NOMO-1 (cell line): ENCODE data around the gene CKLF.

Experiments used
- DNase-seq, 2 experiments: peaks; one replicate each; lab custom pipeline; 2025; ENCODE audit not compliant: unreplicated experiment in 2 of 2; lab: John Stamatoyannopoulos, UW

Gene CKLF

GRCh38 chr16:66541388-66542355, 10.7 kb upstream of the CKLF start:
- no peak for DNase-seq

- no peak for DNase-seq
Observed at GRCh38 chr16:66542396-66542795, 10.0 kb upstream of the CKLF start.

- DNase-seq, result no peak
Observed at GRCh38 chr16:66543541-66543940, 8.8 kb upstream of the CKLF start.

GRCh38 chr16:66544016-66544757, 8.2 kb upstream of the CKLF start:
- DNase-seq, result peak in 1 of 2 experiments; percentile 11

DNA sequence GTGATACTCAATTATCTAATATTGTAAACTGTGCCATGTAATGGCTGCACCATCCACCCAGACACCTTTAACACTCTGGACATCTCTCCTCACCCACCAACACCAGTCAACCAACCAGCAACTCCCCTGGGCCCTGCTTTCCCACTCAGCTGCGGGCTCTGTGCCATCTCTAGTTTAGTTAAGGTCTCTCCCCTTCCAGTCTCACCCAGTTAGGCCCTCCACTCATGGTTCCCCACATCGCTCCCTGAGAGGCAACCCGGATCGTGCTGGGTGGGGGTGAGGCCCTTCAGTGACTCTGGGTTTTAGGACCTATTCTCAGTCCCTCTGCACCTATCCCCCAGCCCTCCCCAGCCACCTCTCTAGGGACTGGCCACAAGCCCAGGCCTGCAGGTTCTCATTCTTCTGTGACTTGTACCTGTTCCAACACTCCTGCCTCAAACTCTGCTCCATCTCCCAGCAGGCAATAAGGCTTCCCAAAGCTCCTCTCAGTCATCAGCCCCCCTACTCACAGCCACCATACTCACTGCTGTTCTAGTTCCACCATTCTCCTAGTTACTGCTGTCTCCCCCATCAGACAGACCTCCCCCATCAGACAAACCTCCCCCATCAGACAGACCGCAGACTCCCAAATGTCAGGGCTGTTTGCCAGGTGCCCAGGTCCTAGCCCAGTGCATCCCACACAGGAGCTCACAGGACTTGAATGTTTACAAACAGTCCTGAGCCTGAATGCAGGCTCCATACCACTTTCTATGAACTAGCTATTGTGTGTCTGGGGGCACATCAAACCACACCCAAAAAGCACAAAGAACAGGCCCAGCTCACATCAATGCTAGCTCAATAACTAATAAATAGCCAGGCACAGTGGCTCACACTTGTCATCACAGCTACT, 5.0 kb upstream of the CKLF start:
- DNase-seq, result no peak

DNA sequence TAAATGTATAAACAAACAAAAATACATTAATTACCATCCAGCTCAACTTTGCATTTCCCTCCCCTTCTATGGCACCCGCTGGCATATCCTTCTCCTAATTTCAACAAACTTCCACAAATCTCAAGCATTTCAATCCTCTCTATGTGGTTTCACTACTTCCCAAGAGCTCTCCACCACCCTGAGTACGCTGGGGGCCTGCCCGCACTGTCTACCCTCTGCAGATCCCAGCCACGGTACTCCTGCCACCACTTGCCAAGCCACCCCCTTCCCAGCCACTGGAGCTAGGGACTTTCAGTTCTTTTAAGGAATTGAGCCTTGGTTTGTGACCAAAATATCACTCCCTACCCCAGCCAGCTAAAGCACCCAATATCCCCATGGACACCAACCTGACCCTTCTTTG, 4.3 kb upstream of the CKLF start:
- DNase-seq, result no peak

DNA sequence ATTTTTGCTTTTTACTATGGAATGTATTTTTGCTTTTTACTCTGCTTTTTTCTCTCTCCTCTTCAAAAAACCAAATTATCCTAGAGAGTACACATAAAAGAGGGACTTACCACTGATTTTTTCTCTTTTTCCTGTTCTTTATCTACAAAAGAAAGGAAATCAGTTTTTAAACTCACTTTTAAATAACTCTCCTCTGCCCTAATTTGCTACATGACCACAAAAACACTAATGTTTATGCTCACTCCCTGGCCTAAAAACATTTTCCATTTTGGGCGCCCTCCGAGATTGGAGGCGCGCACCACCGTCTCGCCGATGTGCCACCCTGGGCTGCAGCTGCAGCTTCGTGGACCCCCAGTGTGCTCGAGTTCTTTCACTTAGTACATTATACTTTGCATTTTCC, 3.5 kb upstream of the CKLF start:
- no peak for DNase-seq

GRCh38 chr16:66549284-66550131, 2.9 kb upstream of the CKLF start, which contains the start of gene TK2:
Gene TK2, minus strand, starts transcription at chr16:66550122. Its CDS starts 61 bp downstream, at chr16:66550061.
- peak; percentile 49 to 59 for DNase-seq

GRCh38 chr16:66551348-66551759, 1.0 kb upstream of the CKLF start:
- DNase-seq, result peak; percentile 50 to 78

GRCh38 chr16:66551788-66552285, 539 bp upstream of the CKLF start:
- DNase-seq, result no peak

DNA sequence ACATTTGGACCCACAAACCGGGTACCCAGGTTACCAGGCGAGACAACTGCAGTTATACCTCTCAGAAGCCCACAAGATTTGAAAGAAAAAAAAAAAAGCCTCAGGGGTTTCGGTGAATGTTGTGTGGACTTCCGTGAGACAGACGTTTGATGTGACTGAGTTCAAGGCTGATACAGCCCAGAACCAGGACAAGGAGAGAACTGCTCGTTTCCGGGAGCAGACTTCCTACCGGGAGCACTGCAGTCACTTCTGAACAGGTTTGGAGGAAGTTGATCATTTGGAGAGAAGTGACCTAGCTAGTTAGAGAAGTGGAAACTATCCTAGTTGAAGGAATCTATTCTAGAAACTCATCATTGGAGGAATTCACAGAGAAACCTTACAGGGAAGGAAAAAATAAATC, 847 bp downstream of the CKLF start:
- DNase-seq, result peak in 1 of 2 experiments; percentile 3

- DNase-seq, result no peak
Observed at GRCh38 chr16:66554021-66554420, 1.6 kb downstream of the CKLF start.

DNA sequence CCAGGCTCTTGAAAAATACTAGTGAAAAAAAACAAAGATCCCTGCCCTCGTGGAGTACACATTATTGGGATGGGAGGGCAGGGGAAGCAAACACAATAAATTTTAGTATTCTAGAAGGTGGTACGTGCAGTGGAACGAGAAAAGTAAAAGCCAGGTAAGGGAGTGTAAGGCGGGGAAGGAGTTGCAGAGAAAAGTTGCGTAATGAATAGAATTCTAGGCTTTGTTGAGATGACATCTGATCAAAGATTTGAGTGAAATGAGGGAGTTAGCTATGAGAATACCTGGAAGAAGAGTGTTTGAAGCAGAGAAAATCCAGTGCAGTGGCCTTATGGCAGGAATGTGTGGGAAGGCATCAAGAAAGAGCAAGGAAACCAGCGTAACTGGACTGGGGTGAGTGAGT, 2.1 kb downstream of the CKLF start:
- DNase-seq, result no peak

DNA sequence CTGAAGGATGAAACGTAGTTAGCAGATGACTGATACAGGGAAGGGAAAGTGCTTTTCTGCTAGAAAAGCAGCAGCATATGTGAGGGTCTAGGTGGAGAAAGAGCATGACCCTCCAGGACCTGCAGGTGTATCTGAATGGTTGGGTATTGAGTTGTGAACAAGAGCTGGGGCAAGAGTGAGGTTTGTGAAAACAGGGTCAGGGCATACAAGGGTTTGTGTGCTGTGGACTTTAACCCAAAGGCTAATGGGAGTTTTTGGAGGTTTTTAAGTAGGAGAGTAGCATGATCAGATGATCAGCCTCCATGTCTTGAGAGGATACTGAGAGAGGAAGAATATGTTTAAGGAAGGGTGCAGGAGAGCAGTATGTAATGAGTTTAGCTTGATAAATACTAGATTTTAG, 7.7 kb downstream of the CKLF start:
- no peak for DNase-seq

- no peak for DNase-seq
Observed at GRCh38 chr16:66561381-66562080, 9.2 kb downstream of the CKLF start.

- no peak for DNase-seq
Observed at GRCh38 chr16:66562409-66562808, 10.0 kb downstream of the CKLF start.

- no peak for DNase-seq
Observed at GRCh38 chr16:66562986-66563385, 10.6 kb downstream of the CKLF start.

DNA sequence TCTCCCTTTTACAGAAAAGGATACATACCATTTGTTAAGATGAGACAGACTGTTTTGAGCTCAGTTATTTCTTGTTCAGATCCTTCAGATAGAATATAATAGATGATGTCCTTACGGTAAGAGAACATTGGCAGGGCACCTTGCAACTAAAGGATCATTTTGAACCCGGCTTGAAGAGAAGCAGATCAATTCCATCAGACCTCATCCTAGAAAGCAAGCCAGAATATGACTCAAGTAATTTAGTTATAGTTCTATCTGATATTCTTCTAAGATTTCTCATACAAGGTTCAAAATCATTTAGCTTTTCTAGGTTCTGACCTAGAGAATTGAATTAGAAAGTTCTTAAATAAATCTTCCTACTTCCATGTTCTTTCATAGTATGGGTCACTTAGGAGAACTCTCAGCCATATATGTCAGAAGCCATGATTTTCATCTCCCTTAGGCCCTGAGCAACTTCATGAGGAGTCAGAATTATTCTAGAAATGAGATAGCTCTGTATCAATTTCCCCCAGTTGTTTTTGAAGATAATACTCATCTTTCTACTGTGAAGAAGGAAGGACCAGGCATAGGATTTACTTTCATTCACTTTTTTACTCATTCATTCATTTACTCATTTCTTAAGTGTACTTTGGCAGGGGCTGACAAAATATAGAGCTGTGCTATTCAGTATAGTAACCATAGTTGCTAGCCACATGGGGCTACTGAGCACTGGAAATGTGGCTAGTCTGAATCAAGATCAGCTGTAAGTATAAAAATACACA, 11.4 kb downstream of the CKLF start:
- DNase-seq, result no peak
